Myocyte (in vitro differentiated cells): ENCODE data around the gene SEMG1. TPM values are rescaled to one million over a fixed set of nuclear protein-coding genes. Genes with fewer than 3 reads are reported as not detected.

ENCODE experiments used
- DNase-seq: peaks from one replicate; pipeline ENCODE4 v3.0.0-alpha.2; 2012; ENCODE audit warnings: low read depth
- polyA plus RNA-seq: library from polyadenylated mRNA; unstranded; fragments of >200 nt; gene quantifications from one replicate; pipeline ENCODE4 v1.2.1, GENCODE V29; 2012; ENCODE audit warnings: missing spikeins
- total RNA-seq: library from RNA; depleted of rRNA; stranded (reverse); fragments of >200 nt; gene quantifications from 2 replicates; pipeline ENCODE4 v1.2.3, GENCODE V29; 2014

SEMG1 gene, protein sequence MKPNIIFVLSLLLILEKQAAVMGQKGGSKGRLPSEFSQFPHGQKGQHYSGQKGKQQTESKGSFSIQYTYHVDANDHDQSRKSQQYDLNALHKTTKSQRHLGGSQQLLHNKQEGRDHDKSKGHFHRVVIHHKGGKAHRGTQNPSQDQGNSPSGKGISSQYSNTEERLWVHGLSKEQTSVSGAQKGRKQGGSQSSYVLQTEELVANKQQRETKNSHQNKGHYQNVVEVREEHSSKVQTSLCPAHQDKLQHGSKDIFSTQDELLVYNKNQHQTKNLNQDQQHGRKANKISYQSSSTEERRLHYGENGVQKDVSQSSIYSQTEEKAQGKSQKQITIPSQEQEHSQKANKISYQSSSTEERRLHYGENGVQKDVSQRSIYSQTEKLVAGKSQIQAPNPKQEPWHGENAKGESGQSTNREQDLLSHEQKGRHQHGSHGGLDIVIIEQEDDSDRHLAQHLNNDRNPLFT
- total RNA-seq: not detected in 2 replicates
- polyA plus RNA-seq: not detected

GRCh38 chr20:45206725-45207124 is at the start of gene SEMG1:
SEMG1 (plus strand) TSS chr20:45207033; CDS start chr20:45207054, 21 bp downstream.
- DNase-seq: no peak

- peak; percentile 59 for DNase-seq
These were observed 48.9 kb upstream of the SEMG1 start for GRCh38 chr20:45157962-45158361.

GRCh38 chr20:45163083-45163803 is 43.6 kb upstream of the SEMG1 start:
- no peak for DNase-seq

DNA sequence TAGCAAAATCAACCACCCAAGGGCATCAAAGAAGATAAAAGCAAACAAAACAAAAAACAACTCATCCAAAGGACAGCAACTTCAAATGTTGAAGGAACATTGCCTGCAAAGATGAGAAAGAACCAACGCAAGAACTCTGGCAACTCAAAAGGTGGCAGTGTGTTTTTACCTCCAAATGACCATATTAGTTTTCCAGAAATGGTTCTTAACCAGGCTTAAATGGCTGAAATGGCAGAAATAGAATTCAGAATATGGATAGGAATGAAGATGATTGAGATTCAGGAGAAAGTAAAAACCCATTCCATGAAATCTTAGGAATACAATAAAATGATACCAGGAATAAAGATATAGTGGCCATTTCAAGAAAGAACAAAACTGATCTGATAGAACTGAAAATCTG is 41.9 kb upstream of the SEMG1 start:
- no peak for DNase-seq

DNA sequence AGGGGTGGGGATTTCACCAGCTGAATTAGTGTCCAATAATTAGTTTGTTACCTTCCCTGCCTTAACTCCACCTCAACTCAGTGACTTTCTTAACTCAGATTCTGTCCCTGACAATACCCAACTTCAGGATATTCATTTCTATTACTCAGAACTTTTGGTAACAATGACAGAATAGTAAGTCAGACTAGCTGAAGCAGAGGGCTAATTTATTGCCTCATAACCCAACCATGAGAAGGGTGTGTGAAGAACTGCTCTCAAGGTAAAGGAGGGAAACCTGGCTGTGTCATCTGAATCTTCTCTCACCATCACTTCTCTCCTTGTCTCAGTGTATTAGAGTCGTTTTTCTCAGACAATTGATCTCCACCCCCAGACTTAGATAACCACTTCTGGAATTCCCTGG is 33.3 kb upstream of the SEMG1 start:
- DNase-seq: no peak

DNA sequence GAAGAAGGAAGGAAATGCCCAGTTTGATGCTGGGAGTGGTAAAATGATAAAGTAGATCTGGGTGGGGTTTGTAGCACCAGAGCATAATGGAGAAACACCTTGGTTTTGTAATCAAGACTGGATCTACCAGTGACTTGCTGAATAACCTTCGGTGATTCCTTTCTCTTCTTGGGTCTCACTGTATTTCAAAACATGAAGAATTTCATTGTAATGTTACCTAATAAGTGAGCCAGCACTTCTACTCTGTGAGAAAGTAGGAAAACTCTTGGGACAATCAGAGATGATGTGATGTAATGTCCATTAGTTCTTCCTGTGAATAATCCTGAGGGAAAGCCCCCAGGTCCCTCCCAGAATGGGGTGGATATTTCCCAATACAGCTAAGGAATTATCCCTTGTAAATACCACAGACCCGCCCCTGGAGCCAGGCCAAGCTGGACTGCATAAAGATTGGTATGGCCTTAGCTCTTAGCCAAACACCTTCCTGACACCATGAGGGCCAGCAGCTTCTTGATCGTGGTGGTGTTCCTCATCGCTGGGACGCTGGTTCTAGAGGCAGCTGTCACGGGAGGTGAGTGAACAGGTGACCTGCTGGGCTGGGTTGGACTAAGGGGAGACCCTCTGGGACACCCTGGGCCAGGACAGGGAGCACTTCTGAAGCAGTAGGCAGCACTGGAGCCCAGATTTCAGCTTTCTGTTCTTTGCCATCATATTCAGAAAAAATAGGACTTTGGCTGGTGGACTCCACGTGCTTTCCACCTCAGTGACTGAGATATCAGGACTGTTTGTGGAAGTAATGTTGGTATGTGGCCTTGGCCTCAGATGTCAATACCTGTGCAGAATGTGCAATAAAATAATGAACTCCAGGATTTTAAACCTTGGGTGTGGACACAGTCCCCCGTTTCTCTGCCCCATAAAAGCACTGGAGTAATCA is 32.1 kb upstream of the SEMG1 start, which contains the start of gene PI3:
Gene PI3 (plus strand): TSS at position 469 of the 931 bp plus-strand sequence. CDS start 21 bp downstream, at position 490.
- DNase-seq: no peak

- DNase-seq: no peak
These were observed 30.1 kb upstream of the SEMG1 start for GRCh38 chr20:45176526-45177267.

GRCh38 chr20:45179166-45179565 is 27.7 kb upstream of the SEMG1 start:
- DNase-seq: no peak

DNA sequence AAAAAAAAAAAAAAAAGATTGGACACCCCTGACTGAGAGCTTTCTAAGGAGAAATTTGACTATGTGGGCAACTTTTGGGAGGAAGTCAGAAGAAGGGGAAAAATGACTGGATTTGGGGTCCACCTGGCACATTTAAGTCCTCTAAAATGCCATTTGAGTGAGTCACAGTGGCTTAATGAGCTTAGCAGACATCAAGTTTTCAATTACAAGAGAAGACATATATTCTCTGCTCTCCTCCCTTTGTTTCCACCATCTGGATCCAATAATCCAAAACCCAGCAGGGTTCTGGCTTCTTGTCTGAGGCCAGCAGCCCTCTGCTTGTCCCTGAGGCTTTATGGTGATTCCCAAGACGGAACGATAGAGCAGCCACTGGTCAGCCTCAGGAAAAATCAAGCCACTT is 25.2 kb upstream of the SEMG1 start:
- DNase-seq: no peak

- DNase-seq: no peak
These were observed 23.7 kb upstream of the SEMG1 start for GRCh38 chr20:45183084-45183483.

DNA sequence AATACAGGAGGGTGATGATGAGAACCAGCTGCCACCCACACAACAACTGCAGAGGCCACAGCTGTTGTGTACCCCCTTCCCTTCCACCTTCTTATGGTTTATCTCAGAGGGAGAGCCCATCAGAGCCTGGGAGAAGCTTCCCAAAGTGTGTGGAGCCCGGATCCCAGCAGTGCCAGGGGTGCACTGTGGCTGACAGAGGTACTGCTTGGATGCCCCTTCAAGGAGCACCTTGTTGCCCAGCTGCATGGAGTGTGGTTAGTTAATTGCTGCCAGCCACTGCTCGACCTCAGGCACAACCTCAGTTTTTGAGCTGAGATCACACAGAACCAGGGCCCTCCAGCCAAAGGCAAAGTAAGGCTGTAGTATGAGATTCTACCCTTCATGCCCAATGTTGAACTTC is 19.1 kb upstream of the SEMG1 start:
- DNase-seq: no peak

GRCh38 chr20:45189067-45189609 is 17.7 kb upstream of the SEMG1 start:
- DNase-seq: no peak

GRCh38 chr20:45189861-45190260 is 17.0 kb upstream of the SEMG1 start:
- DNase-seq: no peak

- DNase-seq: no peak
These were observed 14.9 kb upstream of the SEMG1 start for GRCh38 chr20:45191926-45192325.

- DNase-seq: no peak
These were observed 13.5 kb upstream of the SEMG1 start for GRCh38 chr20:45193331-45193730.

DNA sequence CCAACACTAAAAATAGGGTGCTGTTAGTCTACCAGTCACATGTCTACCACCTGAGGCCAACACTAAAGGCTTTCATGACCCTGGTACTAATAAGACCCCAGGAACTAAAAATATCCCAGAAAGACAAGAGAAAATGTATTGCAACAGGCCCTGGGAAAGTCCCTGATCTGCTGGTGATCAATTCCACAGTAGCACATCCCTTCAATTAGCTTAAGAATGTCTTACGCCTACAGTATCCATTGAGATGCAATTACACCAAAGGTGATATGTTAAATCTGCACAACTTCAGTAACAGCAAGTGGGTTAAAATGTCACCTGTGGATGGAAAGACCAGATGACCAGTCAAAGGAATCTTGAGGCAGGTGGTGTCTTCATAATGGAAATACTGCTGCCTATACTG is 3.1 kb downstream of the SEMG1 start:
- DNase-seq: no peak

- no peak for DNase-seq
These were observed 5.0 kb downstream of the SEMG1 start for GRCh38 chr20:45211569-45212474.

- no peak for DNase-seq
These were observed 6.0 kb downstream of the SEMG1 start for GRCh38 chr20:45212836-45213235.

- DNase-seq: no peak
These were observed 11.3 kb downstream of the SEMG1 start for GRCh38 chr20:45218124-45218523.
